Stimulated activated CD8-positive, alpha-beta memory T cell treated with anti-CD3 and anti-CD28 coated beads, Interleukin-7, amount 100 ng/mL, for 24 hours (primary cell): Measurements from ENCODE around the gene FRAS1.
"Not testable (repeated sequence)": the region's sequence is repeated elsewhere in the genome, so short reads cannot be mapped to it uniquely, and the experiment has no call there.

ENCODE experiments used
- DNase-seq: peaks from one replicate; pipeline ENCODE4 v3.0.0-alpha.2; 2020; ENCODE audit warnings: low read depth

FRAS1 gene

GRCh38 chr4:78325271-78326157 lies 268.4 kb downstream of the FRAS1 start:
- DNase-seq = no peak

- DNase-seq = not testable (repeated sequence)
Measured at GRCh38 chr4:78328591-78328990, 271.5 kb downstream of the FRAS1 start.

- DNase-seq = no peak
Measured at GRCh38 chr4:78331186-78331585, 274.1 kb downstream of the FRAS1 start.

- DNase-seq = no peak
Measured at GRCh38 chr4:78331965-78332364, 274.8 kb downstream of the FRAS1 start.

GRCh38 chr4:78332976-78333375 lies 275.9 kb downstream of the FRAS1 start:
- DNase-seq = no peak

GRCh38 chr4:78336093-78336943 lies 279.2 kb downstream of the FRAS1 start:
- DNase-seq = no peak

- no peak for DNase-seq
Measured at GRCh38 chr4:78337244-78338020, 280.3 kb downstream of the FRAS1 start.

- DNase-seq = no peak
Measured at GRCh38 chr4:78342125-78342524, 285.0 kb downstream of the FRAS1 start.

- no peak for DNase-seq
Measured at GRCh38 chr4:78343682-78344081, 286.6 kb downstream of the FRAS1 start.

- DNase-seq = no peak
Measured at GRCh38 chr4:78345237-78345636, 288.1 kb downstream of the FRAS1 start.

GRCh38 chr4:78346222-78346621 lies 289.1 kb downstream of the FRAS1 start:
- DNase-seq = no peak

- no peak for DNase-seq
Measured at GRCh38 chr4:78347527-78347926, 290.4 kb downstream of the FRAS1 start.

GRCh38 chr4:78353921-78354320 lies 296.8 kb downstream of the FRAS1 start:
- DNase-seq = no peak

- DNase-seq = no peak
Measured at GRCh38 chr4:78354782-78355181, 297.7 kb downstream of the FRAS1 start.

- DNase-seq = no peak
Measured at GRCh38 chr4:78355306-78355705, 298.2 kb downstream of the FRAS1 start.

- DNase-seq = no peak
Measured at GRCh38 chr4:78356251-78356786, 299.2 kb downstream of the FRAS1 start.

- no peak for DNase-seq
Measured at GRCh38 chr4:78357122-78357521, 300.0 kb downstream of the FRAS1 start.

- DNase-seq = no peak
Measured at GRCh38 chr4:78360466-78360865, 303.3 kb downstream of the FRAS1 start.

GRCh38 chr4:78361621-78362120 lies 304.5 kb downstream of the FRAS1 start:
- no peak for DNase-seq

GRCh38 chr4:78362310-78362709 lies 305.2 kb downstream of the FRAS1 start:
- DNase-seq = no peak

- DNase-seq = no peak
Measured at GRCh38 chr4:78363031-78363570, 306.0 kb downstream of the FRAS1 start.
